GM21619 (cell line): Measurements from ENCODE around the gene LRMDA.
"Not testable (repeated sequence)": the region's sequence is repeated elsewhere in the genome, so short reads cannot be mapped to it uniquely, and the experiment has no call there.

ENCODE experiments used
- ATAC-seq: cut with Tn5 transposase; IDR thresholded peaks from one replicate; pipeline ENCODE4 v1.9.1; 2021; ENCODE audit not compliant: unreplicated experiment

LRMDA gene

DNA sequence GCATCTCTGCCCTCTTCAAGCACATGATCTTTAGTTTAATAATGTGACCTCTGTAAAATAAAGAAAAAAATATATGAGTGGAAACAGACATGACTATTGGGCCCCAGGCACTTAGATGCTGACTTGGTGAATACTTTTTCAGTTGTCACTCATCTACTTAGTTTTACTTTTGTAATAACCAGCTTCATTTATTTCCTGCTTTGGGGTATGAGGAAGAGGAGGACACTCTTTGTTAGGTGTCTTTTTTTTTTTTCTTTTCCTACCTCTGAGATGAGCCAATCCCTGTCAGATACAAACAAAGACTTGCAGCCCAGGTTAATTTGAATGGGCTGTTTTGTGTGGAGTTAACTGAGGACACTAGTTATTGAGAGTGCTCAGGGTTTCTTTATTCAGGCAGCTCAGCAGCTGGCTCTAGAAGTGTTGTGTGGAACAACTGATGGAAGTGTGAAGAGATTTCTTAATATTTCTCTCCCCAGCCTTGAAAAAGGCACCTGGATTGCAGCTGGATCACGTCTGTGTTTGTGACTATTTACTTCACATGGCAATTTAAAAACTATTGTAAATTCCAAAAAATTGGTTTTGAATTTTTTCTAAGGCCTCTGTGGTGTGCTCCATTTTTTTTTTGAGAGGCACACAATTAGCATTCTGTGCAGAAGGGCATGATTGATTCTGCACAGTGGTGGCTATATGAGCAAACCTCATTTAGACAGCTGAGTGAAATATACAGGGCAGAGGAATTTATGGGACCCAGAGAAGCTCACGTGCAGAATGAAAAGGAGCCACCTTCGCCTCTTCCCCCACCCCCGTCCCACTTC lies 333.8 kb downstream of the LRMDA start:
- no peak for ATAC-seq

DNA sequence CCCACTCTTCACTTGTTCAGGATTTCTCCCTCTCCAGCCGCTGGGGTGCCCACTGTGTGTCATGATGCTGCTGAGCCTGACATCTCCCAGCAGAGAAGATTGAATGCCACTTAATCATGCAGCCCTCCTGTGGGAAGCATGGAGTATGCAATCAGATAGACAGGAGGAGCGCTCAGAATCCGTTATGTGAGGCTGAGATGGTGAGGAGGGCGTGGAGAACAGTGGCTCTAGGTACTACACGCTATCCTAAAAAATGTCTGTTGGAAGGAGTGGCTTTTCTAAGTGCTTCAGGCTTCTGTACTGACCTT lies 334.3 kb downstream of the LRMDA start:
- no peak for ATAC-seq

DNA sequence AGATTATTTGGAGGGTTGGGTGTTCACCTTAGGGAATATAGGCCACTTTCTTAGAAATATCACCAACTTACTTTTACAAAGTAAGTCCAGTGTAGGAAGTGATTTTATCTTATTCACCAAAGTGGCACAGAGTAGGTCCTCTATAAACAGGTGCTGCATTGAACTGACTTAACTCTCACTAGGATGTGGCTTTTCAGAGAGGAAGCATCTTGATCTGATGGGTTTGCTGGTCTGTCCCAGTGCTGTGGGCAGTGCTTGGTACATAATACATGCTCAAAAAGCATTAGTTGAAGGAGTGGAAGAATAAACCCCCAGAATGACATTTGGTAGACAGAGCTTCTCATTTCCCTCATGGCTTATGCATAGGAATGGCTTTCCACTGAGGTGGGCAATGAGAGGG lies 334.7 kb downstream of the LRMDA start:
- ATAC-seq = no peak

DNA sequence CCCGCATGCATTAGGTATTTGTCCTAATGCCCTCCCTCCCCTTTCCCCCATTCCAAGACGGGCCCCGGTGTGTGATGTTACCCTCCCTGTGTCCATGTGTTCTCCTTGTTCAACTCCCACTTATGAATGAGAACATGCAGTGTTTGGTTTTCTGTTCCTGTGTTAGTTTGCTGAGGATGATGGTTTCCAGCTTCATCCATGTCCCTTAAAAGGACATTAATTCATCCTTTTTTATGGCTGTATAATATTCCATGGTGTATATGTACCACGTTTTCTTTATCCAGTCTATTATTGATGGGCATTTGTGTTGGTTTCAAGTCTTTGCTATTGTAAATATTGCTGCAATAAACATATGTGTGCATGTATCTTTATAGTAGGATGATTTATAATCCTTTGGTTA lies 335.3 kb downstream of the LRMDA start:
- not testable (repeated sequence) for ATAC-seq

DNA sequence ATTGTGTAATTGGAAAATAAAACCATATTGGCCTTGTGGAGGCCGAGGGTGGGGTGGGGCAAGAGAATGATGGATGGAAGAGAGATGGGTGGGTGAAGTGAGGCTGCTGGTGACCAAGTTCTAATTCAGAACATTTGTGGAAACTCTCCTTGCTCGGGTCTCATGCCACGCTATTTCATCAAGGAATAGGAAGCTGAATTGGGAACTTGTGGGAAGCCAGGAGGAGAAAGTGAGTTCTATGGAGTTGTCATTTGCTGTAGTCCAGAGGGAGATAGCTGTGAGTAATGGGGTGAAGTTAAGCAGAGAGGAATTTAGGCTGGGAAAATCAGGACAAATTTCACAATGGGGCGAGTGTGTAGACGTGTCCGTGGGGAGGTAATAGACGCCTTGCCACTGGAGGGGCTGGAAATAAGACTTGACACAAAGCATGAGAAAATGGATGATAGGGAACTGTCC lies 339.2 kb downstream of the LRMDA start:
- no peak for ATAC-seq

DNA sequence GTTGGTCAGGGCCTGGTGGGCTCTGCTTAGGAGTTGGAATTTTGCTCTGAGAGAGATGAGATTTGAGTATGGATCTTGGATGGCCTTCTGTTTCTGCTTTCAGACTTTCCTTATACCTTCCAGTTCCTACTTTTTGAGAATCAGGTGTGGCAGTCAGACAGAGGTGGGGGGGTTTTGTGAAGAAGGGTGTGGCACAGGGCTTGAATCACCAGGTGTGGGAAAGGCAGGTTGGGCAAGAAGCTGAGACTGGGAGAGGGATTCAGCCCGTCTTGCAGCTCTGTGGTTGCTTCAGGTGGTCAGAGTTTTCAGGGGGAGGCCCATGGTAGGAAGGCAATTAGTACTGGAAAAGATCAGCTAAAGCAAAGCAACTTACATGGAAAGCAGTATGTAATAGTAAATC lies 340.2 kb downstream of the LRMDA start:
- no peak for ATAC-seq

DNA sequence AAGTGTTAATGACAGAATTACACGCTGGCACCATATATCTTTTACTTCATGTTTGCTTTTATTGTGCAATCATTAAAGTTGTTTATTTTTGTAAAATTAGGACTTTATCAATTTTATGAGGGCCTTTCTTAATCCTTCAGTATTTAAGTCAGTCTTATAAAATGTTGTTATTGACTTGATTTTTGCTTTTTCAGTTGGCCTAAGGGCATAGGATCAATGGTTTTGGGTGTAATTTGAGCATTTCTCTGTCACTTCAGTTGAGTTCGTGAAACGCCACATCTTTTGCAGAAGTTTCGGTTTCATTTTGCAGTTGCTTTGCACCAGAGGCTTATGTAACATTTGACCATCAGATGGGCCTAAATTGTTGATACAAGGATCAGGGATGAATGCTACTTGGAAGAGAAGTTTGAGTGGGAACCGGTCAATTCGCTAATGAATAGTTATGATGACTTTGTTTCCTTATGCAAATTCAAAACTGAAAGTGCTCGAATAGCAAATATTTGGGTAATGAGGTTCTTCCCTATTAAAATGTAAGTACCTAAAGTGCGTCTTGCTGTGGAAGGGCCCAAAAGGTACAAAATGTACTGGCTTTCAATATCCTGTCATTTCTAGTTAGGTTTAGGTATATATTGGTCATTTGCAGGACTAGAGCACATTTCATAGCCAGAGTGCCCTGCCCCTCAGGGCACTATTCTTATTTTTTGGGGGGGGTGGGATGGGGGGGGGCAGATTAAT lies 340.9 kb downstream of the LRMDA start:
- peak; percentile 46 for ATAC-seq

DNA sequence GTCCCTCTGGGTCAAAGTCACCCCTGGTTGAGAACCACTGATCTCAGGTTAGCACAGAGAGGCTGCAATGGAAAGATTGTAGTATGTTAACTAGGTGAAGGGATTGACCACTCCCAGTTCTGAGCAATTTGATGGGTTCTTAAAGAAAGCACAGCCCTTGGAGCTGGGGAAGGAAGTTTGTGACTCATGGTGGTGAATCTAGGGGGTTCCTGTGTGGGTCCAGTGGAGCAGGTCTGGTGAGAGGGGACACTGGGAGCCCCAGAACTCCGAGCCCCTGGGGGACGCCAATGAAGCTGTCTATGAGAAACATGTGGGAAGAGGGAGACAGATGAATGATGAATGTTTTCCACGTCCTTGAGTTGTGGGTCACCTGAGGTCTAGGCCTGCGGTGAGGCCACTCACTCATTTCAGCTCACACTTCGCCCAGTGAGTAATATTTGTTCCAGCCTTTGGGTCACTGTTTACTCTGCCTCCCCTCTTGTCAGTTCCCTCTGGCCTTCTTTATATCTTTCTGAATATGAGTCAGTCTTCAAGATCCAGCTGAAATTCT lies 341.9 kb downstream of the LRMDA start:
- ATAC-seq = no peak

DNA sequence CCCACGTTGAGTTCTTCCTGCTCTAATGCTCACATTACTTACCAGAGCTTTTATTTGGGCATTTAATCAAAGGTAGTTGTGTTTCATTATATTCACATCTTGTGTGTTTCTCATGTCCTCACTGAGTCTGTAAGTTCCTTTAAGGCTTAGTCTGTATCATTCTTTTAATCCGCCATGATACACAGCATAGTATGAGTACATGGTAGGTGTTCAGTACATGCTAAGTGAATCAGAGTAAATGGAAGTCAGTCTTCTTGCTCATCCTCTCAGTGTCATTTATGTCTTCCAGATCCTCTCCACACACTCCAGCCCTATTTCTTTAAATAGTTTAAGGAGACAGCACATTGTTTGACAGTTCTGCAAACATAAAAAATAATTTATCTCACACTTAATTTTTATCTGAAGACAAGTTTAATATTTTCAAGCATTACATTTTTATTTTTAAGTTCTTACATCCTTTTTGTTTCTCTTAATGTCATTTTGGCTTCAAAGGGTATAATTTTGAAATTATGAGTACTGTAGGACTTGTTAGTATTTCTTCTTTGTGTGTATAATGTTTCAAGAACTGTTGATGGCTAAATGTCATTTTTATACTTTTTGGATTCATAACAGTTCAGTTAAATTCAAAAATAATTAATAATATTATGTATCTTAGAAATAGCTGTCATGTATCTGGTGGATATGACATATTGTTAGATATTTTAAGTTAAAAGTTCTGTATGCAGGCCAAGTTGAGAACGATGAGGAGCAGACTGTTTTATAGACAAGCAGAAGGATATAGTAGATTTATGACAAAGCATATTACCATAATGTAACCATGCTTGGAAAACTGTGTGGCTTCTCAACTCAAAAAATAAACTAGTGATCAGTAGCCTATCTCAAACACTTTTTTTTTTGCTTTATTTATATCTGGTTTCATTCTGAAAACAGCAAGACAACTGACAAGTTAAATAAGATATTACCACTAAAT lies 342.7 kb downstream of the LRMDA start:
- no peak for ATAC-seq

DNA sequence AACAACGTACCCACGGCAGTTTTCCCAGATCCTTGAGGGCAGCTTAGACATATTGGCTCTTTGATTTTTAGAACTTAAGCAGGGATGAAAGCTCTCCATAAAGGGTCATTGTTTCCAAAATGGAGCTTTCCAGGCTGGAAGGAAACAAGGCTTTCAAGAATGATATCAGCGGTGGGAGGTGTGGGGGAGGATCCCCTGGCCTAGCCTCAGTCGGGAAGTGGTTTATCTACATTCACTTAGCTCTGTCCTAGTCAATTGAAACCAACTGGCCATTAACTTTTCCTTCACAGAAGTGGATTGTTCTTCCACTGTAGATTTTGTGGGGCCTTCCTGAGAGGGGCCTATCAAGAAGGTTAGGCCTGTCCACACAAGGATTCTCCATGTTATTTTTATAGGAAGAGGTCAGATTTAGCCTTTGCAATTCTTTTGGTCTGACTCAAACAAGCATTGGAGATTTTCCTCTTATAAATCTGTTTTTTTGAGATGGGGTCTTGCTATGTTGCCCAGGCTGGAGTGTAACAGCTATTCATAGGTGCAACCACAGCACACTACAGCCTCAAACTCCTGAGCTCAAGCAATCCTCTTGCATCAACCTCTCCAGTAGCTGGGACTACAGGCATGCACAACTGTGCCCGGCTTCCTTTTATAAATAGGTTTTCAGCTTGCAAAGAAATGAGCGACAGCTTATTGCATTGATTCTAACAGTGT lies 343.5 kb downstream of the LRMDA start:
- ATAC-seq = no peak

DNA sequence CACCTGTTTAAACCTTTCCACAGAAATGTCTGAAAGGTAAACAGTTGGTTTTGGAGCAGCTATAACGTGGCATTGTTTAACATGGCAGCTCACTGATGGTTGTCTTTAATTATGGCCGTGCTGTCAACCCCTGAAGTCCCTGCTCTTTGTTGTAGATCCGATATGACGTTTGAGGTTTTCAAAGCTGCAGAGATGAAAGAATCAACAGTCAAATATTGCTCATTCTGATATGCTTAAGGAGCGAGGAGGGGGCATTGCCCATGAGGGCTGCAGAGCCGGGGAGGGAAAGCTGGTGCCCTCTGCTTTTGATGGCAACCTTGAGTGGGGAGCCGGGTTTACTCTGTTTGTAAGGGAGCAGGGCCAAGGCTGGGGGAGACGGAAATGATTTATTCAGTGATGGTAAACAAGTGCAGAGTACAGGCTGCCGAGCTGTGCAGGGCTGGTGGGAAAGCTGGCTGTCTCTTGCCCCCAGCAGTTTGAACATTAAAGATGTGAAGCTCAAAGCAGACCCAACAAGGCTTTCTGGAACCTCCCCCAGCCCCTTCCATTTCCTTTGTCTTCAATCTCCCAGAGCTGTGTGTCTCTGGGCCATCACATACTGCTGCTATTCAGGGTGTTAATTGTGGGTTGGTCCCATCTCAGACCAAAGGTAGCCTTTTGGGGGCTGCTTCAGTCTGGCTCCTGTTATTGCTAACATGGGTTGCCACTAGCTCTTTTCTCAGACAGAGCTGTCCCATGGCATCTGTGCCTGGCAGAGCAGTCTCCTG lies 345.5 kb downstream of the LRMDA start:
- no peak for ATAC-seq

DNA sequence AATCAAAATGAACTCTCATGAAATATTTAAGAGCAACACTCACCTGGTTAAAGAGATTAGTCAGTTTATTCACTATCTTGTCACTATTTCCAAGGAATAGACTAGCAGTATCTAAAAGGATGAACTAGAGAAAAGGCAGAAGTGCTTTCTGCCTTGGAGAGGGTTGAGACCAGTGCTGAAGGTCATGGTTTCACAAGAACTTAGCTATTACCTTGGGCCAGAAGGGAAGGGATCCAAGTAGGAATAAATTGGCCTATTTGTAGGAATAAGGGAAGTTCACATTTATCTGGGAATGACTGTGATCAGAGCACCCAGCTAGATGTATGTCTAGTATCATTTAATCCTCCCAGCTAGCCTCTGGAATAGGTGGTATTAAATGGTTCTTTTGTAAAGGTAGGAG lies 347.2 kb downstream of the LRMDA start:
- no peak for ATAC-seq

DNA sequence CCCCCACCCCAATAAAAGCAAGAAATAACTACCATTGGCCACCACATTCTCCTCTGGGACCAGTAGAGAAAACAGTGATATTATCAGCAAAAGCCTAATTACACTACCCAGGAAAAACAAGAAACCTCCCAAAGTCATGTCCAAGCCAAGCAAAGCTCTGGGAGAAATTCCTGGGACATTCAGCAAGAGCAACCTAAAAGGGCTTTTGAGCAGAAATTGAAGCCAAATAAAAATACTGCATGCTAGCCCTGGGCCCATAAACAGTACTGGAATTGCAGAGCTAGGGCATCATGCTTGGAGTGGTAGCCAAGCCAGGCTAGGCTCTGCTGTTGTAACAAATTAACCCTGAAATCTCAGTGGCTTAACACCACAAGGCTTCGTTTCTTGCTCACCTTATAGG lies 347.9 kb downstream of the LRMDA start:
- ATAC-seq = no peak

DNA sequence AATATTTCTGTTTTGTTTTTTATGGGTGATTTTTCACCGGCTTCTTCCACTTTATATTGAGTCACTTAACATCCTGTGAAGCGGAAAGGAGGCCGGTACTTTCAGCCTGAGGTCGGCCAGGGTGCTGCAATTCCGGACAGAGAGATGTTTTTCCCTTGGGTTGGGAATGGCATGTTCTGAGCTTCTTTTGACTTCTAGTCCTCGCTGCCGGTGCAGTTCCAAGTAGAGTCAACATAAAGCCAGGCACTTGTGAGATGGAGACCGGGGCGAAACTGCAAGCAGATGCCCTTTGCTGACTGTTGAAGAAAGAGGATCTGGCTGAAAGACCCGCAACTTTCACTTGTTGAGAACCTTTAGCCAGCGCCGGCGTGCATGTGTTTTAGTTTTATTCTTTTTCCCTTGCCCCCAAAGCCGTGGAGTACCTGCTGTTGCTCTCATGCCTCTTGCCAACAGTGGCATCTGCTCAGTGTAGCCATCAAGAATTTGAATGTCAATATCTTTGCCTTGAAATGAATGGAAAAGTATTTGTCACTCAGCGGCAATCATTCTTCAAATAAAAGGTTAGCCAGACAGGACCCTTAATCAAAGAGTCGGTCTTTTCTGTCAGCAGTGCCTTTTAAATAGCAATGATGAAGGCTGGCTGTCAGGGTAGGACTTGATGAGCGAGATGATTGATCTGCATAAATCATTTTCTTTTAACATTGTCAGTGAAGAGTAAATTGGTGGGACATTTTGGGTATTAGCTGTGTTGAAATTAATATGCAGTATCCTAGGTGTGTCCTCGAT lies 351.2 kb downstream of the LRMDA start:
- ATAC-seq = no peak

DNA sequence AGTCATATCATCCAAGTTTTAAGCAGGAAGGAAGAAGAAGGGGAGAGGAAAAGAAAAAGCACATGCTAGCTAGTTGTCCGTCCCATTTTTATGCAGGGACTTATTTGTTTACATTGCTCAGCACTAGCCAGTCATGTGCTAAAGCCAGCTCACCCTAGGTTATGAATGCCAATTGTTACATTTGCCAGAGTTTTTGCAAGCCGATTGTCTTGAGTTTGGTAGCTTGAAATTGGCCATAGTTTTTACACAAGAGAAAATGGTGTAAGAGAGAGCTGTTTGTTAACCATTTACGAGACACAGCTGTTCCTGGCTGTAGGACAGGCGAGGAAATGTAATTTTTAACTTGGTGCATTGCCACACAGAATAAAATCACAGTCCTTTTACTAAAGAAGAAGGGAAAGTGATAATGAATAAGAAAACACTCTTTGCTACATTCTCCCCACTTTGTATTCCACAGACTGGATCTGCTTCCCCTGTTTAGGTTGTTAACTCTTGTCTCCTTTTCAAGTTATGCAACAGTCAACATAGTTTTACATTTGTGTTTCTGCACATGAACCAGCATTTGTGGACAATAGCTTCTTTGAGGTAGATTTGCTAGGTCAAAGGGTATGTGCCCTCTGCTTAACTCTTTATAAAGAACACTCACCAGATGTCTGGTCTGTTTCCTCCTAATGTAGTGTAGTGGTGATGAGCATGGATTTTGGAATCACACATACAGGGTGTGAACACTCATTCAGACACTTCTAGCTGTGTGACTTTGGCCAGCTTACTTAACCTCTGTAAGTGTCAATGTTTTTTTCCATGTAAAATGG lies 357.2 kb downstream of the LRMDA start:
- ATAC-seq = no peak

DNA sequence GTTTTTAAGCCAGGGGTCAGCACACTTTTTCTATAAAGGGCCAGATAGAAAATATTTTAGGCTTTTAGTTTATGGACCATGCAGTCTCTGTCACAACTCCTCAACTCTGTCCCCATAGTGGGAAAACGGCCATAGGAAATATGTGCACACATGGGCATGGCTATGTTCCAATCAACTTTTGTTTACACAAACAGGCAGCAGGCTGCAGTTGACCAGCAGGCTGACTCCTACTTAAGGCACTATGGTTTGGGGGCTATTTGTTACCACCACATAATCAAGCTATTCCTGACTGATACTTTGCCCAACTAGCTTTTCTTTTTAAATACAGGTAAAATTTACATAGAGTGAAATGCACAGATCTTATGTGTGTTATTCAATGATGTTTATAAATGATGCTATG lies 362.4 kb downstream of the LRMDA start:
- no peak for ATAC-seq

DNA sequence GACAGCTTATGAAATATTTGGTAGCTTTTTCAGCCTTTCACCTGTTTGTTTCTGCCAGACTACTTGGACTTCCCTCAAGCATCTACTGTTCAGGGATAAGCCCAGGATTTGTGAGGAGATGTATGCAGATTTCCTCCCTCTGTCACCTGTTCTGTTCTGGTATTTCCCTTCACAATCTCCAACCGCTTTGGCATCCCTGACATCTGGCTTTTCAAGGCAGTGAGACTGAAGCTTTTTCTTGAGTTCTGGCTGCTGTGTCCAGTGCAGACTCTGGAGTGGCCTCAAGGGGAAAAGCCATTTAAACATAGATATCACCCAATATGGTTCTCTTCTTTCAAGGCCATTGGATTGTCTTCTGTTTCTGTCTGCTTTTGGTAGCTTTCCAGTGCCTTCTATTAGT lies 369.7 kb downstream of the LRMDA start:
- no peak for ATAC-seq

DNA sequence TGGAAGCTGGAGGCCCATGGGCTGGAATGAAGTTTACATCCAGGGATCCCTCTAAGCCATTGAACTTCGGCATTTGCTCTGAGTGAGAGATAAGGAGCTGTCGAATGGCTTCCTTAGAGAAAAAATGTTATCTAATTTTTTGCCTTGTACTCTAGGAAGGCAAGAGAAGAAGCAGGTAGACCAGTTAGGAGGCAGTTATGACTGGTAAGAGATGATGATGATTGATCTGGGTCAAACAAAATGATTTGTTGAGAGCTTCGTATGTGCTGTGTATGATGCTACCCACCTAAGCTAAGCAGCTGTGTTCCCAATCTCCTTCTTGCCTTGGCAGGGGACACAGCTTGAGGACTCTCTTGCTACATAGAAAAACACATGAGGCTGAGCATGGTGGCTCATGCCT lies 370.2 kb downstream of the LRMDA start:
- ATAC-seq = no peak
